ENCODE measurements around the gene FBXL4.

GRCh38 chr6:98844244-98845210 lies 103.2 kb downstream of the FBXL4 start:
- no peak for TF ChIP-seq CTCF (IDR thresholded peaks at IDR 0.05)
- TF ChIP-seq POLR2A (IDR thresholded peaks at IDR 0.05), result no peak

All from testis (tissue), 2 donors.